B cell (primary cell): ENCODE results near the gene PDE11A.
A peak's percentile ranks its signal among the peaks of the same experiment; 100 is the strongest.

Experiments
- CTCF ChIP-seq: fragments of 200-600 bp; IDR thresholded peaks from one replicate; pipeline ENCODE4 v1.8.0; 2022; ENCODE audit warnings: antibody characterized with exemption, mild to moderate bottlenecking
- EZH2 ChIP-seq: IDR thresholded peaks from 2 replicates; pipeline ENCODE4 v1.6.1; 2012; ENCODE audit warnings: borderline replicate concordance, low read depth, mild to moderate bottlenecking, moderate library complexity, low read length; ENCODE audit not compliant: insufficient read depth, poor library complexity, severe bottlenecking

- TF ChIP-seq CTCF, result peak; percentile 70
- no peak for TF ChIP-seq EZH2
These were observed 166.4 kb downstream of the PDE11A start for GRCh38 chr2:177906041-177906718.
